H9 (cell line): Measurements from ENCODE around the gene LCTL. TPM values are rescaled to one million over a fixed set of nuclear protein-coding genes. Genes with fewer than 3 reads are reported as not detected.

Source experiments
- DNase-seq: peaks from one replicate; pipeline ENCODE4 v3.0.0-alpha.2; 2017
- H2AFZ ChIP-seq: one replicate; pipeline ENCODE4 v1.6.1; 2013; ENCODE audit warnings: mild to moderate bottlenecking, low read length, control low read depth, moderate library complexity
- H2AK5ac ChIP-seq: 2 replicates; pipeline ENCODE4 v1.6.1; 2013; ENCODE audit warnings: low read length, control low read depth, mixed read lengths; ENCODE audit not compliant: insufficient read length
- H2BK120ac ChIP-seq: one replicate; pipeline ENCODE4 v1.6.1; 2013; ENCODE audit warnings: low read depth, mild to moderate bottlenecking, low read length, control low read depth, inconsistent platforms; ENCODE audit not compliant: poor library complexity, severe bottlenecking
- H2BK12ac ChIP-seq: 2 replicates; pipeline ENCODE4 v1.6.1; 2013; ENCODE audit warnings: low read length, control low read depth, mixed read lengths, low read depth; ENCODE audit not compliant: insufficient read length
- H2BK15ac ChIP-seq: 2 replicates; pipeline ENCODE4 v1.6.1; 2013; ENCODE audit warnings: low read depth, low read length, control low read depth
- H2BK20ac ChIP-seq: one replicate; pipeline ENCODE4 v1.6.1; 2013; ENCODE audit warnings: low read depth, mild to moderate bottlenecking, low read length, control low read depth, inconsistent platforms; ENCODE audit not compliant: poor library complexity, severe bottlenecking
- H2BK5ac ChIP-seq: 2 replicates; pipeline ENCODE4 v1.6.1; 2013; ENCODE audit warnings: low read length, control low read depth, mixed read lengths; ENCODE audit not compliant: insufficient read length
- H3K14ac ChIP-seq: 2 replicates; pipeline ENCODE4 v1.6.1; 2013; ENCODE audit warnings: low read length, control low read depth; ENCODE audit not compliant: insufficient read depth
- H3K18ac ChIP-seq: 2 replicates; pipeline ENCODE4 v1.6.1; 2013; ENCODE audit warnings: low read depth, mild to moderate bottlenecking, mixed read lengths, low read length, control low read depth; ENCODE audit not compliant: insufficient read length
- H3K23ac ChIP-seq: 2 replicates; pipeline ENCODE4 v1.6.1; 2013; ENCODE audit warnings: low read length, control low read depth, mixed read lengths, low read depth; ENCODE audit not compliant: insufficient read length
- H3K23me2 ChIP-seq: 2 replicates; pipeline ENCODE4 v1.6.1; 2013; ENCODE audit warnings: low read depth, mild to moderate bottlenecking, mixed read lengths, low read length, control low read depth; ENCODE audit not compliant: insufficient read length, poor library complexity, severe bottlenecking
- H3K27ac ChIP-seq: 2 replicates; pipeline ENCODE4 v1.5.1; 2013; ENCODE audit warnings: low read length, control low read depth, mixed read lengths, low read depth; ENCODE audit not compliant: insufficient read length
- H3K27me3 ChIP-seq: 2 replicates; pipeline ENCODE4 v1.6.1; 2013; ENCODE audit warnings: low read length, control low read depth, inconsistent platforms; ENCODE audit not compliant: insufficient read depth
- H3K4ac ChIP-seq: 2 replicates; pipeline ENCODE4 v1.6.1; 2013; ENCODE audit warnings: low read depth, mild to moderate bottlenecking, control low read depth, inconsistent platforms, low read length, moderate library complexity
- H3K4me1 ChIP-seq: 2 replicates; pipeline ENCODE4 v1.6.1; 2013; ENCODE audit warnings: low read length, control low read depth, inconsistent platforms; ENCODE audit not compliant: insufficient read depth
- H3K4me2 ChIP-seq: 2 replicates; pipeline ENCODE4 v1.6.1; 2013; ENCODE audit warnings: low read length, control low read depth, mixed read lengths; ENCODE audit not compliant: insufficient read length, insufficient read depth
- H3K56ac ChIP-seq: 2 replicates; pipeline ENCODE4 v1.6.1; 2013; ENCODE audit warnings: low read depth, mild to moderate bottlenecking, mixed read lengths, low read length, control low read depth; ENCODE audit not compliant: insufficient read length
- H3K79me1 ChIP-seq: 2 replicates; pipeline ENCODE4 v1.6.1; 2013; ENCODE audit warnings: low read depth, mild to moderate bottlenecking, moderate library complexity, low read length, control low read depth, inconsistent platforms; ENCODE audit not compliant: insufficient read depth, poor library complexity, severe bottlenecking
- H3K79me2 ChIP-seq: 2 replicates; pipeline ENCODE4 v1.6.1; 2013; ENCODE audit warnings: low read length, control low read depth, inconsistent platforms; ENCODE audit not compliant: insufficient read depth
- H3K9ac ChIP-seq: 2 replicates; pipeline ENCODE4 v1.6.1; 2013; ENCODE audit warnings: low read length, control low read depth, mixed read lengths; ENCODE audit not compliant: insufficient read length; ENCODE audit errors: extremely low read depth
- H3K9me3 ChIP-seq: one replicate; pipeline ENCODE4 v1.6.1; 2013; ENCODE audit warnings: low read depth, low read length, inconsistent platforms; ENCODE audit not compliant: control insufficient read depth
- H3T11ph ChIP-seq: one replicate; pipeline ENCODE4 v1.6.1; 2013; ENCODE audit warnings: mild to moderate bottlenecking, low read length, control low read depth, inconsistent platforms
- H4K20me1 ChIP-seq: one replicate; pipeline ENCODE4 v1.6.1; 2013; ENCODE audit not compliant: control insufficient read depth, insufficient read length, insufficient read depth
- H4K5ac ChIP-seq: 2 replicates; pipeline ENCODE4 v1.6.1; 2013; ENCODE audit warnings: low read depth, mild to moderate bottlenecking, mixed read lengths, low read length, control low read depth; ENCODE audit not compliant: insufficient read length
- H4K8ac ChIP-seq: replicated peaks from 2 replicates; pipeline ENCODE4 v1.6.1; 2013; ENCODE audit warnings: low read length, control low read depth, mixed read lengths, low read depth; ENCODE audit not compliant: insufficient read length
- H4K91ac ChIP-seq: 2 replicates; pipeline ENCODE4 v1.6.1; 2013; ENCODE audit warnings: low read depth, mild to moderate bottlenecking, moderate library complexity, mixed read lengths, low read length, control low read depth; ENCODE audit not compliant: insufficient read length
- H3K27ac Mint-ChIP-seq, 3 experiments: 2 replicates in 2 of 3; 3 replicates in 1 of 3; pipeline ENCODE4 v1.8.0; 2020 to 2021; ENCODE audit warnings: mixed read lengths in 3 of 3, mild to moderate bottlenecking in 1 of 3, moderate library complexity in 1 of 3
- H3K27me3 Mint-ChIP-seq: 2 replicates; pipeline ENCODE4 v1.8.0; 2021; ENCODE audit warnings: low read depth, mild to moderate bottlenecking, moderate library complexity, mixed read lengths
- H3K36me3 Mint-ChIP-seq, 3 experiments: 2 replicates in 2 of 3; 3 replicates in 1 of 3; pipeline ENCODE4 v1.8.0; 2020 to 2021; ENCODE audit warnings: low read depth in 3 of 3, mixed read lengths in 3 of 3; ENCODE audit not compliant: insufficient read depth in 1 of 3
- H3K4me1 Mint-ChIP-seq, 2 experiments: 2 replicates each; pipeline ENCODE4 v1.8.0; 2020; ENCODE audit warnings: mixed read lengths in 2 of 2
- H3K4me3 Mint-ChIP-seq, 2 experiments: 2 replicates in 1 of 2; 3 replicates in 1 of 2; pipeline ENCODE4 v1.8.0; 2020 to 2021; ENCODE audit warnings: mild to moderate bottlenecking in 2 of 2, mixed read lengths in 2 of 2, moderate library complexity in 1 of 2
- H3K9me3 Mint-ChIP-seq, 2 experiments: 2 replicates in 1 of 2; 3 replicates in 1 of 2; pipeline ENCODE4 v1.8.0; 2020; ENCODE audit warnings: mild to moderate bottlenecking in 2 of 2, mixed read lengths in 2 of 2, moderate library complexity in 1 of 2
- WGBS: extraction: QIAGEN DNeasy Blood & Tissue Kit; methylation state at CpG from one replicate; pipeline ENCODE4 v1.1.7; 2013; ENCODE audit warnings: missing lambda C conversion rate, low lambda C conversion rate, mixed read lengths; ENCODE audit not compliant: insufficient read length; ENCODE audit errors: extremely low coverage; 5-methylcytosine and 5-hydroxymethylcytosine counted together
- total RNA-seq: library from RNA; stranded (reverse); gene quantifications from 2 replicates; pipeline ENCODE4 v1.2.1, GENCODE V29; 2021
- TF ChIP-seq, protein P1 (sequence below): fragments of 200-600 bp; sonication (generic); conservative IDR thresholded peaks from 3 replicates; pipeline ENCODE4 v1.8.0; 2021; ENCODE audit warnings: antibody characterized with exemption, mild to moderate bottlenecking

Gene LCTL
- total RNA-seq, 1 experiment from 2014 or later, result 2.3 TPM

DNA sequence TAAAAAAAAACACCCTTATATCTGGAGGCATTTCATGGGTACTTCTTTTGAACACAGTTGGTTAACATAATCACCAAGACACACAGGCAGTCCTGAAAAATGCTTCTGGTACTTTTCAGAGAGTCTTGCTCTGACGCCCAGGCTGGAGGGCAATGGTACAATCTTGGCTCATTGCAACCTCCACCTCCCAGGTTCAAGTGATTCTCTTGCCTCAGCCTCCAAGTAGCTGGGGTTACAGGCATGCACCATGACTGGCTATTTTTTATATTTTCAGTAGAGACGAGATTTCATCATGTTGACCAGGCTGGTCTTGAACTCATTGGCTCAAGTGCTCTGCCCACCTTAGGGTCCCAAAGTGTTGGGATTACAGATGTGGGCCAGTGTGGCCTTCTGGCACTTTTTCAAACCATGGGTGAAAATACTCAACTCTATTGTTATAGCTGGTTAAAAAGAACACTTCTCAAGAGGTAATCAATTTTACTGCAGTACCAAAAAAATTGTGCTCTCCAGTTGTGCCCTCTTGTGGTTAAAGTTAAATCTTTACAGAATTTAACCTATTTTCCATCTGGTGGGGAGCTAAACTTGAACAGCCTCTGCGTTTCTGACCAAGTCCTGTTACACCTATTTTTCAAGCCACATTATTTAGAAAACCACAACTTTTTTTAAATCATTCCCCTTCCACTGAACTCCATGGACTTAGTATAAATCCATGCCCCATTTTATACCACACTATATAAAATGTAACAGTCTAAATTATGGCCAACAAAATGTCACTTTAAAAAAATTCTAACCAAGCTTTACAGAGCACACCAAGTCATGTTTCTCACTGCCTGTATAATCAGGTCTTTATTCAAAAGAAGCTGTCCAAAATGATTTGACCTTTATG, 67.1 kb downstream of the LCTL start:
- Histone ChIP-seq H3K79me2 (peaks cover 13% of the 10 kb centered on the region; the same call in 1 of the 2 replicates), H4K20me1 (no peaks in the 10 kb centered on the region)

More for the DNA sequence above, 67.1 kb downstream of the LCTL start:
- no peaks in the 10 kb centered on the region; a peak in 1 of 5 replicates for H3K9me3 Mint-ChIP-seq
- no peaks in the 10 kb centered on the region for H3K27me3 Mint-ChIP-seq
- no peak overlapping the region for H2BK120ac ChIP-seq
- peaks cover 23 to 25% of the 10 kb centered on the region in 2 experiments for H3K4me1 Mint-ChIP-seq
- H2BK20ac ChIP-seq, result no peak overlapping the region
- TF ChIP-seq, protein P1, sequence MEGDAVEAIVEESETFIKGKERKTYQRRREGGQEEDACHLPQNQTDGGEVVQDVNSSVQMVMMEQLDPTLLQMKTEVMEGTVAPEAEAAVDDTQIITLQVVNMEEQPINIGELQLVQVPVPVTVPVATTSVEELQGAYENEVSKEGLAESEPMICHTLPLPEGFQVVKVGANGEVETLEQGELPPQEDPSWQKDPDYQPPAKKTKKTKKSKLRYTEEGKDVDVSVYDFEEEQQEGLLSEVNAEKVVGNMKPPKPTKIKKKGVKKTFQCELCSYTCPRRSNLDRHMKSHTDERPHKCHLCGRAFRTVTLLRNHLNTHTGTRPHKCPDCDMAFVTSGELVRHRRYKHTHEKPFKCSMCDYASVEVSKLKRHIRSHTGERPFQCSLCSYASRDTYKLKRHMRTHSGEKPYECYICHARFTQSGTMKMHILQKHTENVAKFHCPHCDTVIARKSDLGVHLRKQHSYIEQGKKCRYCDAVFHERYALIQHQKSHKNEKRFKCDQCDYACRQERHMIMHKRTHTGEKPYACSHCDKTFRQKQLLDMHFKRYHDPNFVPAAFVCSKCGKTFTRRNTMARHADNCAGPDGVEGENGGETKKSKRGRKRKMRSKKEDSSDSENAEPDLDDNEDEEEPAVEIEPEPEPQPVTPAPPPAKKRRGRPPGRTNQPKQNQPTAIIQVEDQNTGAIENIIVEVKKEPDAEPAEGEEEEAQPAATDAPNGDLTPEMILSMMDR, result peak; percentile 52
- H3T11ph ChIP-seq, result no peak overlapping the region
- no peak for DNase-seq
- H3K14ac ChIP-seq, result no peak overlapping the region
- no peak overlapping the region for H2AK5ac ChIP-seq
- H2BK12ac ChIP-seq, result no peak overlapping the region
- peak overlapping the region in 2 of 3 experiments; percentile 97 to 99; a peak in 3 of 7 replicates for H3K27ac Mint-ChIP-seq
- no peak overlapping the region for H3K9ac ChIP-seq
- H3K4ac ChIP-seq, result no peak overlapping the region
- no peaks in the 10 kb centered on the region for H3K4me1 ChIP-seq
- no peak overlapping the region for H3K4me2 ChIP-seq
- H3K23me2 ChIP-seq, result peaks cover 4% of the 10 kb centered on the region
- H3K4me3 Mint-ChIP-seq, result no peak overlapping the region
- no peak overlapping the region for H4K5ac ChIP-seq
- no peak overlapping the region for H3K18ac ChIP-seq
- no CpG with 5 or more reads among the region's 3 CpGs for WGBS
- H4K91ac ChIP-seq, result no peak overlapping the region
- no peaks in the 10 kb centered on the region for H3K27me3 ChIP-seq
- H3K56ac ChIP-seq, result no peak overlapping the region
- no peaks in the 10 kb centered on the region for H3K9me3 ChIP-seq
- H2BK5ac ChIP-seq, result no peak overlapping the region
- peaks cover 45 to 94% (median 77%) of the 10 kb centered on the region in 3 experiments for H3K36me3 Mint-ChIP-seq
- no peak overlapping the region for H2AFZ ChIP-seq
- H4K8ac ChIP-seq, result no peak overlapping the region
- no peak overlapping the region for H3K23ac ChIP-seq
- peak overlapping the region; percentile 2 for H3K27ac ChIP-seq
- no peaks in the 10 kb centered on the region for H3K79me1 ChIP-seq
- H2BK15ac ChIP-seq, result no peak overlapping the region

Other genes starting within 250 kb of the LCTL start
- gene TIPIN, start 209.3 kb downstream of the LCTL start, total RNA-seq, result 26.9 and 28.3 TPM in 2 replicates
- gene MAP2K1, start 179.1 kb downstream of the LCTL start, total RNA-seq, result 50.4 and 50.8 TPM in 2 replicates
- gene SNAPC5, start 68.2 kb downstream of the LCTL start, total RNA-seq, result 28.9 and 30.7 TPM in 2 replicates
- gene RPL4, start 61.1 kb downstream of the LCTL start, total RNA-seq, result 3,988 and 4,137 TPM in 2 replicates
- gene ZWILCH, start 60.7 kb downstream of the LCTL start, total RNA-seq, result 47.2 and 48.0 TPM in 2 replicates
- gene SMAD6, start 136.2 kb upstream of the LCTL start, total RNA-seq, result 6.0 and 6.8 TPM in 2 replicates